MM.1S (cell line): ENCODE measurements around the gene SPDYE3.
"Not testable (repeated sequence)": the region's sequence is repeated elsewhere in the genome, so short reads cannot be mapped to it uniquely, and the experiment has no call there.

Source experiments
- DNase-seq: peaks from one replicate; pipeline ENCODE4 v3.0.0-alpha.2; 2015
- H2AFZ ChIP-seq: fragments of 300-600 bp; sonication (generic); 2 replicates; pipeline ENCODE4 v1.6.0; 2016; ENCODE audit warnings: antibody characterized with exemption, low read length
- H3F3A ChIP-seq: fragments of 300-600 bp; sonication (generic); 2 replicates; pipeline ENCODE4 v1.6.1; 2016; ENCODE audit warnings: mild to moderate bottlenecking, antibody characterized with exemption, low read length, moderate library complexity, mixed read lengths; ENCODE audit not compliant: insufficient read depth
- H3K27ac ChIP-seq: fragments of 300-600 bp; sonication (generic); 2 replicates; pipeline ENCODE4 v1.5.1; 2016; ENCODE audit warnings: mild to moderate bottlenecking, low read length
- H3K27me3 ChIP-seq: fragments of 300-600 bp; sonication (generic); replicated peaks from 2 replicates; pipeline ENCODE4 v1.6.0; 2016; ENCODE audit warnings: low read length; ENCODE audit not compliant: insufficient read depth
- H3K36me3 ChIP-seq: fragments of 300-600 bp; sonication (generic); replicated peaks from 2 replicates; pipeline ENCODE4 v1.6.1; 2016; ENCODE audit warnings: mild to moderate bottlenecking, low read length, mixed read lengths; ENCODE audit not compliant: insufficient read depth
- H3K4me1 ChIP-seq: fragments of 300-600 bp; sonication (generic); 2 replicates; pipeline ENCODE4 v1.6.1; 2016; ENCODE audit warnings: low read length, mixed read lengths
- H3K4me2 ChIP-seq: fragments of 300-600 bp; sonication (generic); 2 replicates; pipeline ENCODE4 v1.6.0; 2016; ENCODE audit warnings: low read depth, low read length
- H3K4me3 ChIP-seq: fragments of 300-600 bp; sonication (generic); 2 replicates; pipeline ENCODE4 v1.5.1; 2016; ENCODE audit warnings: low read length, mixed read lengths
- H3K79me2 ChIP-seq: fragments of 300-600 bp; sonication (generic); 2 replicates; pipeline ENCODE4 v1.6.1; 2016; ENCODE audit warnings: mixed run types, low read length, mixed read lengths
- H3K9ac ChIP-seq: fragments of 300-600 bp; sonication (generic); 2 replicates; pipeline ENCODE4 v1.6.1; 2016; ENCODE audit warnings: low read length, mixed read lengths
- H3K9me2 ChIP-seq: fragments of 300-600 bp; sonication (generic); replicated peaks from 2 replicates; pipeline ENCODE4 v1.6.1; 2016; ENCODE audit warnings: mild to moderate bottlenecking, low read length, mixed read lengths; ENCODE audit not compliant: insufficient read depth
- H3K9me3 ChIP-seq: fragments of 300-600 bp; sonication (generic); replicated peaks from 2 replicates; pipeline ENCODE4 v1.6.1; 2016; ENCODE audit warnings: mild to moderate bottlenecking, low read length, mixed read lengths; ENCODE audit not compliant: insufficient read depth
- H4K20me1 ChIP-seq: fragments of 300-600 bp; sonication (generic); 2 replicates; pipeline ENCODE4 v1.6.1; 2016; ENCODE audit warnings: mild to moderate bottlenecking, low read length, moderate library complexity, mixed read lengths; ENCODE audit not compliant: insufficient read depth
- EZH2 ChIP-seq: fragments of 300-600 bp; sonication (generic); optimal IDR thresholded peaks from 2 replicates; pipeline ENCODE3; 2017; ENCODE audit warnings: low read depth, mild to moderate bottlenecking, antibody characterized with exemption, low read length, mixed read lengths
- EZH2phosphoT487 ChIP-seq: fragments of 300-600 bp; sonication (generic); IDR thresholded peaks from 2 replicates; pipeline ENCODE4 v1.6.1; 2018; ENCODE audit warnings: antibody characterized with exemption, low read length
- TF ChIP-seq, protein P1 (sequence below): fragments of 300-600 bp; sonication (generic); IDR thresholded peaks from 2 replicates; pipeline ENCODE4 v1.5.1; 2016; ENCODE audit warnings: antibody characterized with exemption, low read length, mixed read lengths

SPDYE3 gene

GRCh38 chr7:100345288-100345672, 37.8 kb downstream of the SPDYE3 start:
- H3K9ac ChIP-seq, H3K36me3 ChIP-seq, H3K9me2 ChIP-seq, H3K4me2 ChIP-seq, H2AFZ ChIP-seq, H3K27me3 ChIP-seq, H3K4me3 ChIP-seq, H3K9me3 ChIP-seq: not testable (repeated sequence)
- peak; percentile 42 for DNase-seq
- TF ChIP-seq, protein P1, sequence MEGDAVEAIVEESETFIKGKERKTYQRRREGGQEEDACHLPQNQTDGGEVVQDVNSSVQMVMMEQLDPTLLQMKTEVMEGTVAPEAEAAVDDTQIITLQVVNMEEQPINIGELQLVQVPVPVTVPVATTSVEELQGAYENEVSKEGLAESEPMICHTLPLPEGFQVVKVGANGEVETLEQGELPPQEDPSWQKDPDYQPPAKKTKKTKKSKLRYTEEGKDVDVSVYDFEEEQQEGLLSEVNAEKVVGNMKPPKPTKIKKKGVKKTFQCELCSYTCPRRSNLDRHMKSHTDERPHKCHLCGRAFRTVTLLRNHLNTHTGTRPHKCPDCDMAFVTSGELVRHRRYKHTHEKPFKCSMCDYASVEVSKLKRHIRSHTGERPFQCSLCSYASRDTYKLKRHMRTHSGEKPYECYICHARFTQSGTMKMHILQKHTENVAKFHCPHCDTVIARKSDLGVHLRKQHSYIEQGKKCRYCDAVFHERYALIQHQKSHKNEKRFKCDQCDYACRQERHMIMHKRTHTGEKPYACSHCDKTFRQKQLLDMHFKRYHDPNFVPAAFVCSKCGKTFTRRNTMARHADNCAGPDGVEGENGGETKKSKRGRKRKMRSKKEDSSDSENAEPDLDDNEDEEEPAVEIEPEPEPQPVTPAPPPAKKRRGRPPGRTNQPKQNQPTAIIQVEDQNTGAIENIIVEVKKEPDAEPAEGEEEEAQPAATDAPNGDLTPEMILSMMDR: peak; percentile 13; the same call in 1 of the 2 replicates
- H4K20me1 ChIP-seq: peaks cover 14% of the 10 kb centered on the region; the same call in 1 of the 2 replicates
- peaks cover 46% of the 10 kb centered on the region for H3K79me2 ChIP-seq
- H3K4me1 ChIP-seq: peaks cover 23% of the 10 kb centered on the region
- peaks cover 17% of the 10 kb centered on the region for H3F3A ChIP-seq
- H3K27ac ChIP-seq: peak overlapping the region; percentile 37; the same call in 1 of the 2 replicates

DNA sequence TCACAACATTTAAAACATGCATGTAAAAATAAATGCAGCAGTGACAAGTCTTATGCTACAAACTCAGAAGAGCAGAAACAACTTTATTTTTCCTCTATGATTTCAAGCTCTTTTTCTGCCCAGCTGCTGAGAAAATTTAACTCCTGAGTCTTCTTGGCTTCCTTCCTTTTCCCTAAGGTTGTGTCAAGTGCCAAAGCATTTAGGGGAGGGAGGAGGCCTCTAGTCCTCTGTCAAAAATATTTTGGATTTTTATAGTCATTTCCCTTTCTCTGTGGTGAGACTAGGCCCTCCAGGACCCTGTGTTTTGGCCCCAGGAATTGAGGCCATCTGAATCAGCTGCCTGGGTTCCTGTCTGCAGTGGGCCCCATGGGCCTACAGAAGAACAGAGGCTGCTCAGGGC, 39.4 kb downstream of the SPDYE3 start:
- Histone ChIP-seq H3K36me3 (peaks cover 9% of the 10 kb centered on the region), H3K27me3 (no peaks in the 10 kb centered on the region), H3K4me3 (no peak overlapping the region), H3K9ac (no peak overlapping the region), H3K79me2 (peaks cover 41% of the 10 kb centered on the region), H4K20me1 (peaks cover 14% of the 10 kb centered on the region; the same call in 1 of the 2 replicates), H3K4me1 (peaks cover 16% of the 10 kb centered on the region), H3K4me2 (no peak overlapping the region), H3F3A (peaks cover 12% of the 10 kb centered on the region), H3K9me2 (no peaks in the 10 kb centered on the region), H3K9me3 (no peaks in the 10 kb centered on the region), H2AFZ (no peak overlapping the region), H3K27ac (no peak overlapping the region)
- no peak for DNase-seq
- TF ChIP-seq EZH2 (no peak), EZH2phosphoT487 (no peak)
- TF ChIP-seq, protein P1: no peak

DNA sequence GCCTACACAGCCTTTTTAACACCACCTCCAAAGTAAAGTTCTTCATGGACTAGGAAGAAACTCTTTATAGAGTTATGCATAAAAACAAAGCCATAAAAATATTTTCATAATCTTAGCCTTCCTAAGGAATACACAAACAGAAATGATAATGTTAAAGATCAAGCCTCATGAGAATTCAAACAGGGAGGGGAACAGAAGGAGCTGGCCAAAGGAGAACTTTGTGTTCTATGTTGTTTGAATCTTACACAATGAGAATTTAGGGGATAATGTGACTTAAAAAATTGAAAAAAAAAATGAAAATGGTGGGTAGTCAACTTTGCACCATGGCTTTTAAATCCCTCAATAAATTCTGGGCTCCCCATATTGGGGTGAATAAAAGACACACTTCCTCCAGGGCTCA, 41.3 kb downstream of the SPDYE3 start:
- H3K4me2 ChIP-seq: no peak overlapping the region
- H3K9ac ChIP-seq: no peak overlapping the region
- no peak overlapping the region for H3K27ac ChIP-seq
- peaks cover 8% of the 10 kb centered on the region for H3F3A ChIP-seq
- no peaks in the 10 kb centered on the region for H3K9me3 ChIP-seq
- no peak overlapping the region for H3K4me3 ChIP-seq
- H3K79me2 ChIP-seq: peaks cover 25% of the 10 kb centered on the region
- H3K36me3 ChIP-seq: peaks cover 6% of the 10 kb centered on the region
- no peaks in the 10 kb centered on the region for H3K27me3 ChIP-seq
- DNase-seq: no peak
- H2AFZ ChIP-seq: no peak overlapping the region
- 0 out of 2 replicates have a peak, but pooled peaks cover 8% of the 10 kb centered on the region for H4K20me1 ChIP-seq
- H3K4me1 ChIP-seq: peaks cover 8% of the 10 kb centered on the region; the same call in 1 of the 2 replicates
- H3K9me2 ChIP-seq: no peaks in the 10 kb centered on the region
- TF ChIP-seq, protein P1: no peak
- no peak for TF ChIP-seq EZH2phosphoT487
- no peak for TF ChIP-seq EZH2
